Mucosa of descending colon (tissue), 3 donors: ENCODE measurements around the gene RASGRP1. TPM values are rescaled to one million over a fixed set of nuclear protein-coding genes. Genes with fewer than 3 reads are reported as not detected.
A peak's percentile ranks its signal among the peaks of the same experiment; 100 is the strongest.

Experiments used
- ATAC-seq: fragments of 200-7000 bp; cut with Tn5 transposase; one replicate; pipeline ENCODE4 v1.9.1; 2020; ENCODE audit warnings: mild to moderate bottlenecking, moderate library complexity
- DNase-seq, 3 donors: peaks; one replicate each; pipeline ENCODE4 v3.0.0-alpha.2; 2020
- H3K36me3 ChIP-seq: fragments of 200-600 bp; one replicate; pipeline ENCODE4 v1.8.0; 2021; ENCODE audit warnings: low read depth, mild to moderate bottlenecking
- H3K4me1 ChIP-seq: fragments of 200-600 bp; one replicate; pipeline ENCODE4 v1.8.0; 2021; ENCODE audit warnings: low read depth, mild to moderate bottlenecking
- H3K4me3 ChIP-seq: fragments of 200-600 bp; one replicate; pipeline ENCODE4 v1.8.0; 2021; ENCODE audit warnings: mild to moderate bottlenecking
- H3K9me3 ChIP-seq: fragments of 200-600 bp; one replicate; pipeline ENCODE4 v1.8.0; 2021; ENCODE audit warnings: mild to moderate bottlenecking
- CTCF ChIP-seq: fragments of 200-600 bp; IDR thresholded peaks from one replicate; pipeline ENCODE4 v1.8.0; 2022; ENCODE audit warnings: antibody characterized with exemption, mild to moderate bottlenecking
- intact Hi-C, 2 donors: fragments of 100-400 bp; cut with DNase I in 1 of 2; cut with micrococcal nuclease in 1 of 2; formaldehyde crosslinking; loops; one replicate each; pipeline versions ENCODE4 v1.11.0 to v1.11.1; 2022; cut with DNase I, micrococcal nuclease
- total RNA-seq, 3 donors: library from RNA; stranded (reverse); fragmentation: NEBNext Ultra II Directional in 2 of 3; extraction: Animal tissue kit (Norgen Biotek cat#: 25700) in 2 of 3; gene quantifications; one replicate each; pipeline versions ENCODE4 v1.2.1 to v1.2.4, GENCODE V29; 2021 to 2023
- donor health status: DM: no; HTN: no; CAD: no; lungs with moderate emphysema.
- donor health status: DM: no; HTN: no; CAD: no.
- donor health status: DM: no; HTN: yes; CAD: no.

Gene RASGRP1
- total RNA-seq, 3 donors from 2014 or later, result 1.2 to 2.6 (median 2.6) TPM

- TF ChIP-seq CTCF, result no peak
- no peaks in the 10 kb centered on the region for H3K36me3 ChIP-seq
- no peaks in the 10 kb centered on the region for H3K9me3 ChIP-seq
- ATAC-seq (no peak), DNase-seq (no peak)
- no peak overlapping the region for H3K4me3 ChIP-seq
- intact Hi-C loops, result loop anchor here in 1 of 2 donors (10.0 kb wide), 2 partner anchors 86 to 206 kb away; partner anchors contain the start of gene RASGRP1
- H3K4me1 ChIP-seq, result no peaks in the 10 kb centered on the region
Measured at GRCh38 chr15:38479266-38479665, 85.3 kb downstream of the RASGRP1 start.

GRCh38 chr15:38477637-38478036, 87.0 kb downstream of the RASGRP1 start:
- DNase-seq (no peak), ATAC-seq (no peak)
- Histone ChIP-seq H3K9me3 (no peaks in the 10 kb centered on the region), H3K36me3 (no peaks in the 10 kb centered on the region), H3K4me1 (no peaks in the 10 kb centered on the region), H3K4me3 (no peak overlapping the region)
- TF ChIP-seq CTCF, result no peak
- intact Hi-C loops, result loop anchor here in 1 of 2 donors (10.0 kb wide), 2 partner anchors 87 to 207 kb away; partner anchors contain the start of gene RASGRP1

GRCh38 chr15:38476120-38476519, 88.5 kb downstream of the RASGRP1 start:
- H3K9me3 ChIP-seq, result no peaks in the 10 kb centered on the region
- no peak overlapping the region for H3K4me3 ChIP-seq
- ATAC-seq (no peak), DNase-seq (no peak)
- intact Hi-C loops, result loop anchor here in 1 of 2 donors (10.0 kb wide), 2 partner anchors 89 to 209 kb away; partner anchors contain the start of gene RASGRP1
- no peaks in the 10 kb centered on the region for H3K36me3 ChIP-seq
- no peaks in the 10 kb centered on the region for H3K4me1 ChIP-seq
- no peak for TF ChIP-seq CTCF

- no peaks in the 10 kb centered on the region for H3K9me3 ChIP-seq
- H3K36me3 ChIP-seq, result no peaks in the 10 kb centered on the region
- no peak for ATAC-seq
Measured at GRCh38 chr15:38475361-38475760, 89.3 kb downstream of the RASGRP1 start.

GRCh38 chr15:38474155-38474757, 90.4 kb downstream of the RASGRP1 start:
- peak; percentile 36 for TF ChIP-seq CTCF
- intact Hi-C loops, result loop anchor here in 1 of 2 donors (10.0 kb wide), 2 partner anchors 91 to 211 kb away; partner anchors contain the start of gene RASGRP1
- H3K36me3 ChIP-seq, result no peaks in the 10 kb centered on the region
- H3K9me3 ChIP-seq, result no peaks in the 10 kb centered on the region
- H3K4me3 ChIP-seq, result no peak overlapping the region
- peak in 1 of 3 donors; percentile 70 for DNase-seq
- ATAC-seq, result peak; percentile 99
- H3K4me1 ChIP-seq, result no peaks in the 10 kb centered on the region

More at GRCh38 chr15:38475361-38475760, 89.3 kb downstream of the RASGRP1 start:
- intact Hi-C loops, result loop anchor here in 1 of 2 donors (10.0 kb wide), 2 partner anchors 89 to 209 kb away; partner anchors contain the start of gene RASGRP1
- H3K4me1 ChIP-seq, result no peaks in the 10 kb centered on the region
- no peak overlapping the region for H3K4me3 ChIP-seq
- DNase-seq, result no peak
- no peak for TF ChIP-seq CTCF
